ENCODE data around the gene UGT3A1.

- TF ChIP-seq CTCF (IDR thresholded peaks at IDR 0.05; ENCODE audit: extremely low read depth in 1 of 2, insufficient read depth in 1 of 2, low read depth in 1 of 2, low read length in 2 of 2) (no peak), POLR2A (IDR thresholded peaks at IDR 0.05; ENCODE audit: low read depth, low read length) (no peak), POLR2AphosphoS5 (IDR thresholded peaks at IDR 0.05; ENCODE audit: insufficient read depth, low read depth, low read length) (no peak), EZH2 (IDR thresholded peaks at IDR 0.05; ENCODE audit: borderline replicate concordance, low read depth, low read length, severe bottlenecking) (no peak), MAX (IDR thresholded peaks at IDR 0.05; ENCODE audit: insufficient read depth, insufficient read length) (no peak), GATA2 (IDR thresholded peaks at IDR 0.05; ENCODE audit: insufficient read depth, insufficient read length, low read depth, low read length) (no peak), MYC (IDR thresholded peaks at IDR 0.05; ENCODE audit: low read depth, low read length) (no peak), JUN (IDR thresholded peaks at IDR 0.05; ENCODE audit: borderline replicate concordance, insufficient read depth, insufficient read length, low read depth) (no peak), FOS (IDR thresholded peaks at IDR 0.05; ENCODE audit: borderline replicate concordance, insufficient read depth, low read length) (no peak)
Measured at GRCh38 chr5:35960328-35960727, 30.9 kb downstream of the UGT3A1 start.

Measured in endothelial cell of umbilical vein (primary cell).